Epithelial cell of prostate (primary cell): Measurements from ENCODE around the gene ASS1.
"Not testable (repeated sequence)": the region's sequence is repeated elsewhere in the genome, so short reads cannot be mapped to it uniquely, and the experiment has no call there.

Experiments
- DNase-seq: peaks from one replicate; pipeline ENCODE4 v3.0.0-alpha.2; 2011; ENCODE audit warnings: low read depth, low spot score
- H3K27ac ChIP-seq: fragments of 450-650 bp; 2 replicates; pipeline ENCODE4 v1.5.1; 2017; ENCODE audit warnings: mild to moderate bottlenecking

Gene ASS1

DNA sequence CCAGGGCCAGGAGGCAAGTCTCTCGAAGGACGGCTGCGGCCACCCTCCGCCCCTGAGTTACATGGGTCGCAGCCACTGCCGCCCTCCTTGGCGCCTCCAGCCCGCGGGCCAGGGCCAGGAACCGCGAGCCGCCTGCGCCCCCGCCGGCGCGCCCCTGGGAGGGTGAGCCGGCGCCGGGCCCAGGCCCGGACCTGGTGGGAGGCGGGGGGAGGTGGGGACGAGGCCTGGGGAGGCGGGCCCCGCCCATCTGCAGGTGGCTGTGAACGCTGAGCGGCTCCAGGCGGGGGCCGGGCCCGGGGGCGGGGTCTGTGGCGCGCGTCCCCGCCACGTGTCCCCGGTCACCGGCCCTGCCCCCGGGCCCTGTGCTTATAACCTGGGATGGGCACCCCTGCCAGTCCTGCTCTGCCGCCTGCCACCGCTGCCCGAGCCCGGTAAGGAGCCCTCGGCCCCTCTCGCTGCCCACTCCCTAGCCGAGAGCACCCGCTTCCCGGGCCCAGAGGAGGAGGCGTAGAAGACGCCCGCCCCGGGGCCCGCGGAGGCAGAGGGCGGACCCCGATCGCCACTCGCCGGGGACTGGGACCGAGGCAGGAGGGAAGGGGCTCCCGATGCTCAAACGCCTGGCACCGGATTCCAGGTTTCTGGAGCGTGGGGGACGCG lies at the start of gene ASS1:
Gene ASS1, plus strand, starts transcription at position 397 of the 657 bp plus-strand sequence. CDS start 7,268 bp downstream, outside the sequence.
- no peak for DNase-seq

DNA sequence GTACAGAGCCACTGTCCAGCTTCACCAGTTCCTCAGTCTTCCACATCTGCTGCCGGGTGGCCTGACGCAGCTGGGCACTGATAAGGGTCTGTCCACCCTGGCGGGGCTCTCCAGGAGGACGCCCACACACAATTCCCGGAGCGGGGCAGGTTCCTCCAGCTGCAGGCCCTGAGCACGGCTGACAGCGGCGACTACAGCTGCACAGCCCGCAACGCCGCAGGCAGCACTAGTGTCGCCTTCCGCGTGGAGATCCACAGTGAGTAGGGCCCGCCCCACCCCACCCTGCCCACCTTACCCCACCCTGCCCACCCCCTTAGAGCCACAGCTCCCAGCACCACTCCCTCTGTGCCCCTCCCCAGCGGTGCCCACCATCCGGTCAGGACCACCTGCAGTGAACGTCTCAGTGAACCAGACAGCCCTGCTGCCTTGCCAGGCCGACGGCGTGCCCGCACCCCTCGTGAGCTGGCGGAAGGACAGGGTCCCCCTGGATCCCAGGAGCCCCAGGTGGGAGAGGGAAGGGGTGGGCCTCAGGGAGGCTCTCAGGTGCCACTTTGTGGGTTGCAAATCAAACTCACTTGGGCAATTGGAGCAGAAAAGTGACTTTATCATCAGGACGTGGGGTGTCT lies 48.8 kb upstream of the ASS1 start:
- DNase-seq = no peak
- H3K27ac ChIP-seq = no peak overlapping the region

More for the DNA sequence above, at the start of gene ASS1:
- H3K27ac ChIP-seq = peak within 1 kb of the TSS; percentile 41

- no peak for DNase-seq
- no peak overlapping the region for H3K27ac ChIP-seq
These were observed 48.2 kb upstream of the ASS1 start for GRCh38 chr9:130396581-130396980.

- no peak for DNase-seq
- no peak overlapping the region for H3K27ac ChIP-seq
These were observed 46.1 kb upstream of the ASS1 start for GRCh38 chr9:130398487-130399240.

GRCh38 chr9:130399768-130400167 lies 45.0 kb upstream of the ASS1 start:
- DNase-seq = no peak
- no peak overlapping the region for H3K27ac ChIP-seq

DNA sequence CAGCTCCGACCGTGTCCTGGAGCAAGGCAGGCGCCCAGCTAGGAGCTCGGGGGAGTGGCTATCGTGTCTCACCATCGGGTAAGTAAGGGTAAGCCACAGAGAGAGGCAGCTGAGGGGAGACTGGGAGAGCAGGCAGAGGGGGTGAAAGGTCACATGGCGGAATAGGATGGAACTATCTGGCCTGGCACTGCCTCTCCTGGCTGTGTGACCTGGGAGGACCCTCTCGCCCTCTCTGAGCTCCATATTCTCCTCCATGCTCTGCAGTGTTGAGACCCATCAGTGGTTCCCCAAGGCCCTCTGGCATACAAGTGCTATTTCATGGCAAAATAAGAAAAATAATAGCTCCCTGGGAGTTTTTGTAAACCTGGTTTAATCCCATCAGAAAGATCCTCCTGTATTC lies 43.9 kb upstream of the ASS1 start:
- no peak for DNase-seq
- no peak overlapping the region for H3K27ac ChIP-seq

- not testable (repeated sequence) for H3K27ac ChIP-seq, DNase-seq
These were observed 43.0 kb upstream of the ASS1 start for GRCh38 chr9:130401742-130402141.

DNA sequence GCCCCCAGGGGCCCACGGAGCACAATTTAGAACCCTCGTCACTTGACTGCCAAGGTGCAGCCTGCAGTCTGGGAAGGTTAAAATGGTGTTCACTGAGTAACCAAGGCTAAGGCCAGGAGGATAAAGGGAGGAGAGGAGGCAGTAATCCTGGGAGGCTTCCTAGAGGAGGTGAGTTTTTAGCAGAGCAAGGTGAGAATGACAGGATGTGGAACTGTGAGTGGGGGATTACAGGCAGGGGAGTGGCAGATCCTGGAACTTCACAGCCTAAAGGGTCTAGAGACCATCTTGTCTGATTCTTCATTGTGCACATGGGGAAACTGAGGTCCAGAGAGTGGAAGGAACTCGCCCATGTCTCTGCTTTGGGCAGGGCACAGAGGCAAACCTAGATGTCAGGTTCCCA lies 42.5 kb upstream of the ASS1 start:
- no peak overlapping the region for H3K27ac ChIP-seq
- no peak for DNase-seq

DNA sequence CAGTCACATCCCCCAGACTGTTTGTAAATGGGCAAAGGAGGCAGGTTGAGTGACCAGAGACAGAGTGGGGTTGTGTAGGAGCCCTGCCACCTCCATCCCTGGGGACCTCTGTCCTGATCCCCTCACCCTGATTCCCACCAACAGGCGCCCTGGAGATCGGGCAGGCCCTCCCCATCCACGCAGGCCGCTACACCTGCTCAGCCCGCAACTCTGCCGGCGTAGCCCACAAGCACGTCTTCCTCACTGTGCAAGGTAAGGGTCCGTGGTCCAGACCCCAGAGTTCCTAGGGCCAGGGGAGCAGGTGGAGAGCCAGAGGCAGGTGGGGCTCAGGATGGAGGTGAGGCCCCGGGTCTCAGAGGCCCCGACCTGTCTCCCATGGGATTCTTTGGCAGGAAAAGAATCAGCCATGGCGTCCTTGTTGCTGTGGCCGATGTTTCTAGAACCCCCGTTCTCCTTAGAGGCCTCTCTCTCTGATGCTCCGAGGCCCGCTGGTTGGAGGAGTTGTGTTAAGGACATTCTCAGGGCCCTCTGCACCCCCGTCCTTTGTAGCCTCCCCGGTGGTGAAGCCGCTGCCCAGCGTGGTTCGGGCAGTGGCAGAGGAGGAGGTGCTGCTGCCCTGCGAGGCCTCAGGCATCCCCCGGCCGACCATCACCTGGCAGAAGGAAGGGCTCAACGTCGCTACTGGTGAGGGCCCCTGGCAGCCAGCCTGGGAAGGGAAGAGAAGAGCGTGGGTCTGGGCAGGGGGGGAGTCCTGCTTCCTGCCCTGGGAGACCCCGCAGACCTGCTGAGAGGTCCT lies 41.9 kb upstream of the ASS1 start:
- no peak for DNase-seq

GRCh38 chr9:130405657-130406257 lies 39.0 kb upstream of the ASS1 start:
- no peak overlapping the region for H3K27ac ChIP-seq
- no peak for DNase-seq

More for the DNA sequence above, 41.9 kb upstream of the ASS1 start:
- no peak overlapping the region for H3K27ac ChIP-seq

GRCh38 chr9:130406278-130406895 lies 38.4 kb upstream of the ASS1 start:
- no peak for DNase-seq

DNA sequence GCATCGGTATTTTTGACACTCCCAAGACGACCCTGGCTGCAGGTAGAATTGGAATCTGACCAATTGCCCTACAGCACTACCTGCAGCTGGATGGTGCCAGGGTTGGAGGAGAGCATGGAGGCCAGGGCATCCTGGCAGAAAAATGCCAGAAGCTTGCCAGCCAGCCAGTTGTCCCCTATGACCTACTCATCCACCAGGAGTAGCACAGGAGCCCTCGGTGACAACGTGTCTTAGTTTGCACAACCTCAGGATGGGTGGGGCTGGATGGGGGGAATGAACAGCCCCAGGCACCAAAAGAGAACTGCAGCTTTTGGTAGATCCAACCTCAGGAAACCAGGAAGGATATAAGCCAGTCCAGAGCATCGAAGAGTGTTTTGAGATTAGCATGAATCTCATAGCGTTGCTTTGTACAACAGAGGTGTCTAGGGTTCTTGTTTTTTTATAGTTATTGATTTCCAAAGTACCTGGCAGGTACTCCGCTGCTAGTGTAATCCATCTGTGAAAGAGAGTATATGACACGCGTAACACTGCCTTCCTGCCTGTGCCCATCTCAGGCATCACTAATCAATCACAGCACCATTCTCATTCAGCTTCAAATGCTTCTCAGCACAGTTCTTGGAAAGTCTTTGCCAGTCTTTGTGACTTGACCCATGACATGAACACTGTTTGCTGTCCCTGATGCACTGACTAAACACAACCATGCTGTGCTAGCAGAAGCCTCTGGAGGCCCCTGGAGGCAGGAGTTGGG lies 36.7 kb upstream of the ASS1 start:
- no peak overlapping the region for H3K27ac ChIP-seq
- no peak for DNase-seq

More at GRCh38 chr9:130406278-130406895, 38.4 kb upstream of the ASS1 start:
- no peak overlapping the region for H3K27ac ChIP-seq

DNA sequence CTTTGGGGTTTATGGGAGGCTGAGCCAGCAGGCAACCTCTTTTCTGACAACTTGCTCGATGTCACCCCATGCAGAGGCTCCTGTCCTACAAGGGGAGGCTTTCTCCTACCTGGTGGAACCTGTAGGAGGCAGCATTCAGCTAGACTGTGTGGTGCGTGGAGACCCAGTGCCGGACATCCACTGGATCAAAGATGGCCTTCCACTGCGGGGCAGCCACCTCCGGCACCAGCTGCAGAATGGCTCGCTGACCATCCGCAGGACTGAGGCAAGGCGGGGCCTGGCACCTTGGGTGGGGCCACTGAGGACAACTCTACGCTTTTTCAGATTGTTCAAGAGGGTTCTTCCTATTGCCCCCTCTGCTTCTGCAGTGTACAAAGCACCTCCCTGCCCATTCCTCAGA lies 36.1 kb upstream of the ASS1 start:
- DNase-seq = no peak
- H3K27ac ChIP-seq = no peak overlapping the region

- no peak overlapping the region for H3K27ac ChIP-seq
- DNase-seq = no peak
These were observed 35.5 kb upstream of the ASS1 start for GRCh38 chr9:130409246-130409645.

DNA sequence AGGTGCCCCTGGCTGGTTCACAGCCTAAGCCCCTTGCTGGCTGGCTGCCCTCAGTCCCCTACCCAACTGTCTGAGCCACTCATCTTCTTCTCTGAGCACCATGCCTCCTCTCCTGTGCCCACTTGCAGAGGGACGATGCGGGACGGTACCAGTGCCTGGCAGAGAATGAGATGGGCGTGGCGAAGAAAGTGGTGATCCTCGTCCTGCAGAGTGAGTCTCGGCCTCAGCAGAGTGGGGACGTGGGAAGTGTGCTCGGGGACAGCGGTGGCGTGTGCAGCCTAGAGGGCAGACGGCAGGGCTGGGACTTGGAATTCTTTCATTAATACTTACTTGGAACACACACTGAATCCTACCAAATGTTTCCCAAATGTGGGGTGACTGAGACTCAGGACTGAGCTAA lies 34.3 kb upstream of the ASS1 start:
- DNase-seq = no peak
- H3K27ac ChIP-seq = no peak overlapping the region

- no peak for DNase-seq
- H3K27ac ChIP-seq = no peak overlapping the region
These were observed 33.2 kb upstream of the ASS1 start for GRCh38 chr9:130411566-130411915.

- no peak for DNase-seq
These were observed 30.6 kb upstream of the ASS1 start for GRCh38 chr9:130414081-130414731.

DNA sequence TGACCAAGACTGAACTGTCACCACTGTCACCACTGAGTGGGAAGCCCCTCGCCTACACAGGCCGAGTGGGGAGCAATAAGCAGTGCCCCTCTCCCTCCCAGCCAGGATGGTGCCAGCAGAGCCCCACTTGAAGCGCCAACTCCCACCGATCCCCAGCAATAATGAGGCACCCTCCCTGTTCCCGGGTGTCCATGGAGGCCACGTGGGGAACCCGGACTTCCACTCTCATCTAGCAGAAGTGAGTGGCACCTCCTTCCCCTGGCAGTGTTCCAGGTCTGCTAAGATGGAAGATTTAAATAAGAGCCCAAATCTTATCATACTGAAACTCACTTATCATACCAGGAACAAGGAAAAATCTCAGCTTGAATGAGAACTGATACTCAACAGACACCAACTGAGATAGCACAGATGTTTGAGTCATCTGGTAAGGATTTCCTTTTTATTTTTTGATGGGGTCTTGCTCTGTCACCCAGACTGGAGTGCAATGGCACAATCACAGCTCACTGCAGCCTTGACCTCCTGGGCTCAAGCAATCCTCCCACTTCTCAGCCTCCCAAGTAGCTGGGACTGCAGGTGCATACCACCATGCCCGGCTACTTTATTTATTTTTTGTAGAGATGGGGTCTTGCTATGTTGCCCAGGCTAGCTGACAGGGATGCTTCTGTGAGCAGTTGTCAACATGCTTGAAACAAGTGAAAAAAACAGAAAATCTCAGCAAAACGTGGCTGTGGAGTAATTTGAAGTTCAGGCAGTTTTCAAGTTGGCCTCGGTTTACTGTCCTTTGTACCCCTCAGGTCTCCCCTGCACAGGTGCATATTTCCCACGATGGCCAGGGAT lies 29.6 kb upstream of the ASS1 start:
- H3K27ac ChIP-seq = no peak overlapping the region
- DNase-seq = no peak

More at GRCh38 chr9:130414081-130414731, 30.6 kb upstream of the ASS1 start:
- H3K27ac ChIP-seq = no peak overlapping the region
